ENCODE results near the gene PBX2. TPM values are rescaled to one million over a fixed set of nuclear protein-coding genes. Genes with fewer than 3 reads are reported as not detected.

The PBX2 gene
- total RNA-seq, 1 donor from 2014 or later = 206 TPM

DNA sequence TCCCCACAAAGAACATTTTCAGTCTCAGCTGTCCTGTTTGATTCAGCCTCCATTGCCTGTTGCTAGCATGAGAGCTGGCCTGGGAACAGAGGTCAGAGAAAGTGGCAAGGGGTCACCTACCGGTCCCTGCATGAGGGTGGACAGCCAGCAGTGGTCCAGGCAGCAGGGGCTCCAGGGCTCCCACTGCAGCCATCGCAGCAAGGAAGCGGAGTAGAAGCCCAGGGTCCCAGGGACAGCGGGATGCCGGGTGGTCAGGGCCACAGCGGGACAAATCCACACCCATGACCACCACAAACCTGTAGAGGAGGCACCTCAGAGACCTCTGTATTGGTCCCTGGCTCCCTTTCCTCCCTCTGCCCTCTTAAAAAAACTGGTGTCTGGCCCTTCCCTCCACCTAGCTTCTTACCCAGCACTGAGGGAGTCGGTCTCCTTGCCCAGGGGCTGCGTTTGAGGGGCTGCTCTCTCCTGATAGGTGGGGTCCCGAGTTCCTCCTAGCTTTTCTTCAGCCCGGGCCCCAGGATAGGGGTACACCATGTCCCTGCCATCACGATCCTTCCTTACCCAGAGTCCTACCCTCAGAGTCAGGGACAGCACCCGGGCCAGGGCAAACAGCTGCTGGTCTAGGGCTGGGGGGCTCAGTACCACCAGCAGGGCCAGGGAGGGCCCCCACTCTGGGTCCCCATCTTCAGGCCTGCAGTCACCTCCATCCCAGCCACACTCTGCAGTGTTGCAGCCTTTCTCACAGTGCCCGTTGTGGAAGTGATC lies 10.9 kb upstream of the PBX2 start:
- peaks cover 3% of the 10 kb centered on the region for H3K27me3 Mint-ChIP-seq (ENCODE audit: low read depth)
- no peak for TF ChIP-seq CTCF (conservative IDR thresholded peaks at IDR 0.05)
- no peak overlapping the region for H3K4me3 Mint-ChIP-seq
- peaks cover 3% of the 10 kb centered on the region for H3K9me3 Mint-ChIP-seq
- DNase-seq (ENCODE audit: low read depth, low spot score) = no peak
- peaks cover 27% of the 10 kb centered on the region for H3K4me1 Mint-ChIP-seq
- no peaks in the 10 kb centered on the region for H3K36me3 Mint-ChIP-seq (ENCODE audit: low read depth)
- H3K27ac Mint-ChIP-seq (ENCODE audit: unreplicated experiment) = peak overlapping the region; percentile 22

GRCh38 chr6:32198866-32199265 lies 8.9 kb upstream of the PBX2 start:
- H3K4me1 Mint-ChIP-seq = peaks cover 43% of the 10 kb centered on the region
- no peak for TF ChIP-seq CTCF (conservative IDR thresholded peaks at IDR 0.05)
- no peaks in the 10 kb centered on the region for H3K9me3 Mint-ChIP-seq
- no peak overlapping the region for H3K4me3 Mint-ChIP-seq
- no peaks in the 10 kb centered on the region for H3K27me3 Mint-ChIP-seq (ENCODE audit: low read depth)
- H3K27ac Mint-ChIP-seq (ENCODE audit: unreplicated experiment) = peak overlapping the region; percentile 19
- no peaks in the 10 kb centered on the region for H3K36me3 Mint-ChIP-seq (ENCODE audit: low read depth)
- no peak for DNase-seq (ENCODE audit: low read depth, low spot score)

DNA sequence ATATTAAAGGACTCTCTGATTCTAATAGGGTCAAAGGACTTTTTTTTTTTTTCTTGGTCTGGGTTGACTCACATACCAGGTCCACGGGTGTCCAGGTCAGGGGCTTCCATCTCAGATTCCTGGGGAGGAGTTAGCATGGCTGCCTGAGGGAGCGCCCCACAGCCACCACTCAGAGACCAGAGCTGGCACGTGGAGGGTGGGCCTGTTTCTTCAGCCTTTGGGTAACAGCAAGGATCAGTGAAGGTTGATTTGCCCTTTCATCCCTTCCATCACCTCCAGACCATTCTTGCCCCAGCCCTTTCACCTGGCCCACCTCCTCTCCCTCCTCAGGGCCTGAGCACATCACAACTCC lies 8.3 kb upstream of the PBX2 start:
- Mint-ChIP-seq H3K4me1 (peaks cover 45% of the 10 kb centered on the region), H3K27me3 (ENCODE audit: low read depth) (no peaks in the 10 kb centered on the region), H3K9me3 (no peaks in the 10 kb centered on the region), H3K36me3 (ENCODE audit: low read depth) (no peaks in the 10 kb centered on the region), H3K4me3 (no peak overlapping the region), H3K27ac (ENCODE audit: unreplicated experiment) (no peak overlapping the region)
- no peak for TF ChIP-seq CTCF (conservative IDR thresholded peaks at IDR 0.05)
- no peak for DNase-seq (ENCODE audit: low read depth, low spot score)

DNA sequence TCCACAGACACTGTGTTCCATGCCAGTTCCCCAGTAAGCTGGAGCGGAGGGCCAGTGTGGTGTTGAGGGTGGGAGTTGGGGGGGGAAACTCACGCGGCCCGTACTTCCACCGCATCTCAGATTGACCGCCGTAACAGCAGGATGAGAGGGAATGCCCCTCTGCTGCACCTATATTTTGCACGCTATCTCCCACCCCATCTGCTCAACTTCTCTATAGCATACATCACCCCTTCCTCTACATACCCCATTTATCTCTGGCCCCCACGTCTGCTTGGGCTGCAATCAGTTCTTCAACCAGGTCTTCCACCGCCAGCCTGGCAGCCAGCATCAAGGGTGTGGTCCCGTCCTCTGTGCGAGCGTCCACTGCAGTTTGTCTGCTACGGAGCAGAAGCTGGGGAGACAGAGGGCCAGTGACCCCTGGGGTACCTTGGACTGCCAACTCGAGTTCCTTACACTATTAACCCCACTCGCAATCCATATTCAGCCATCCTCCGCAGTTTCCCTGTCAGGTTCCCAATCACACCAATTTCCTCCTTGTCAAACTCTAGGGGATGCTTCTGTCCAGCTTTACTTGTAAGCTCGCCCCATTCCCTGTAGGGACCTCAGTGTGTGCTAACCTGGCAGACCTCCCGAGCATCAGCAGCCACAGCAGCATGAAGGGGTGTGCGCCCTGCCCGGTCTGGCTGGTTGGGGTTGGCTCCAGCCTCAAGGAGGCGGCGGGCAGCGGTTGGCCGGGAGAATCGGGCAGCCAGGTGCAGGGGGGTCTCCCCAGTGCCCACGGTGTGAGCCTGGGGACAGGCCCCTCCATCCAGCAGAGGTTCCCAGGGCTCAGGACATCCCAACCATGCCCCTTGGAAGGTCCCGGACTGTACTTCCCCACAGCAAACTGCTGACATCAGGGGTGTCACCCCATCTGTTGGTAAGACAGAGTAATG lies 6.9 kb upstream of the PBX2 start:
- TF ChIP-seq CTCF (conservative IDR thresholded peaks at IDR 0.05) = no peak
- Mint-ChIP-seq H3K36me3 (ENCODE audit: low read depth) (no peaks in the 10 kb centered on the region), H3K27me3 (ENCODE audit: low read depth) (no peaks in the 10 kb centered on the region), H3K9me3 (no peaks in the 10 kb centered on the region), H3K4me1 (peaks cover 48% of the 10 kb centered on the region), H3K4me3 (peak overlapping the region; percentile 98), H3K27ac (ENCODE audit: unreplicated experiment) (peak overlapping the region; percentile 100)
- DNase-seq (ENCODE audit: low read depth, low spot score) = no peak

DNA sequence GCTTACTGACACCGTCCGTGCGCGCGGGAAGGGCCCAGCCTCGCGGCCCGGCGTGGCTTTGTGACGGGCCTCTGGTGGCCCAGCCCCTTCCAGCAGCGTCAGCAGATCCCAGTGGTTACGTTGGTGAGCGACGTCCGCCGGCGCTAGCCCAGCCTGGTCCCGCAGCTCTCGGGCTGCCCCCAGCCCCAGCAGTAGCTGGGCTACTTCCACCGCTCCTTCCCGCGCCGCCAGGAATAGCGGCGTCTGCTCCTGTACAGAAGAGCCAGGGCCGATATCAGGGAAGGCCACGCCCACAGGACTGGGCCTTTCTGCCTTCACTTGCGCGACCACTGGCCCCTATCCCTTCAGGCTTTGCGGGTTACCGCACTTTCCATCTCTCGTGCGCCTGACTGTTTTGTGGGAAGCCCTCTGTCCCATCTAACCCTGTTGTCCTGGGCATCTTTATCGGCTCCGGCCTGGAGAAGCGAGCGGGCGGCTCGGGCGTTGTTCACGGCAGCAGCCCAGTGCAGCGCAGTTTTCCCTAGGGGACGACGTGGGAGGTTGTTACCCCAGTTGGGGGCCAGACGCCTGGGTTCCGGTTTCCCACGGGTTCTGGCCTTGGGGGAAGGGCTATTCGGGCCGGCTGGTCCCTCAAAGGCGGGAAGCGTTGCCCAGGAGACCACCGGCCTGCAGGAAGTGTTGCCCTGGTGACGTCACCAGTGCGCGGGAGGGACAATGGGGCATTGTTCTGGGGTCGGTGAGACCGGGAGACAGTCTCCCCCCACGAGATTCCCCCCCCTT lies 6.1 kb upstream of the PBX2 start:
- Mint-ChIP-seq H3K27me3 (ENCODE audit: low read depth) (no peaks in the 10 kb centered on the region), H3K4me3 (peak overlapping the region; percentile 98), H3K36me3 (ENCODE audit: low read depth) (no peaks in the 10 kb centered on the region), H3K27ac (ENCODE audit: unreplicated experiment) (peak overlapping the region; percentile 100), H3K9me3 (no peaks in the 10 kb centered on the region), H3K4me1 (peaks cover 53% of the 10 kb centered on the region)
- no peak for TF ChIP-seq CTCF (conservative IDR thresholded peaks at IDR 0.05)
- DNase-seq (ENCODE audit: low read depth, low spot score) = peak; percentile 85
